ENCODE results near the gene CMTM1.
A peak's percentile ranks its signal among the peaks of the same experiment; 100 is the strongest.

Gene CMTM1

GRCh38 chr16:66566051-66566901 lies at the start of gene CMTM1:
Gene CMTM1, plus strand, starts transcription at chr16:66566439. Its CDS starts 75 bp downstream, at chr16:66566514.
- DNase-seq, result no peak

GRCh38 chr16:66516509-66516807 lies 49.8 kb upstream of the CMTM1 start:
- peak in 1 of 58 donors; percentile 86 for DNase-seq

DNA sequence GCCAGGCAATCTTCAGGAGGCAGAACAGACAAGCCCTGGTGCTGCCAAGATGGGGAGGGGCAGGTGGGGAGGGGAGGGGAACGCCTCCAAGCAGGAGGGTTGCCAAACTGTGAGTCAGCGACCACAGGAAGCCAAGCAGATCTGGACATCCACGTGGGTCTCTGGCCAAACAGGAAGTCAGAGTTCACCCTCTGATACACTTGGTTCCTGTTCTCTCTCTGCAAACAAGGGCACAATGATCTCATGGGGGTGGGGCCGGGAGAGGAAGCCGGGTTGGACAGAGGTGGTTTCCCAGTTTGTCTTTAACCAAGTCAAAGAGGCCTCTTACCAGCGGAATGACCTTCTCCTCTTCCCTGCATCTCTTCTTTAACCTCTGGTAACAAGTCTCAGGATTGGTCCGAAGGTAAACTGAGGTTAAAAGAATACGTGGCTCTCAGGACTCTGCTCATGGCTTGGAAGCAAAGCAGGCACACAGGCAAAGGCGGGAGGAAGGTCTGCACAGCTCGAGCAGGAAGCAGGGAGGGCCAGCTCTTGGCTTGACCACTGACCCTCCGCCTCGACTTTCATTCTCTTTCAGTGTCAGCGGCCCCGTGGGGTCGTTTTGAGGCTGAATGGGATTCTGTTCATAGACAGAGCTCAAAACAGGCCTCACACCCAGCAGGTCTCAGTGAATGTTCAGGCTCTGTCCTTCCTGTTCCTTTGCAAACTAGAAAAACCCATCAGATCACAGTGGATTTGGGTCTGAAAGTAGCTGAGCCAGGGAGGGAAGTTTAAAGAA lies 49.2 kb upstream of the CMTM1 start:
- peak in 57 of 58 donors; percentile 25 to 98 (median 84) for DNase-seq

DNA sequence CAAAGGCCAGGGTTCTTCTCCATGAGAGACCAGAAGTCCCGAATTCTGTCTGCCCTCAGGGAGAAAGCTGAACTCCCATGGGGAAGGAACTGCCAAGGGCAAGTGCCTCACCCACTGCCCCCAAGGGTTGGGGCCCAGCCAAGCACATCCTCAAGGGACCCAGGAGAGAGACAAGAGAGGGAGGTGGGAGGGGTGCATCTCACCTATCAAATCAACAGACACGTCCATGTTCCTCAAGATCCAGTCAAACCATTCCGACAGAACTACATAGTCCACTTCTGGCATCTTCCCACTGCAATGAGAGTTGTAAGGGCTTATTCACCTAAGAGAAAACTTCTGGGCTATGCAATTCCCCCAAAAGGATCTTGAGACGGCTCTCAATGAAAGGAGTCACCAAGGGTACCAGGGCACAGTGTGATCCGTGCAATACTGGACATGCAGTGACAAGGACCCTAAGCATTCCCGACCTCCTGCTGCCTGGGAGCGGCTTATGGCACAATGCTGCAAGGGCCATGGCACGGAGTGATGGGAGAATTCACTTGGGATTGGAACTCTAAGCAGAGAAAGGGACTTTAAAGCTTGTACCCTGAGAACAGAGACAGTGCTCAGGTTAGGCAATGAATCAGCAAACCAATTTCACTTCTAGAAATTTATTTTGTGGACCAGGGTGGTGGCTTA lies 48.5 kb upstream of the CMTM1 start:
- peak in 1 of 58 donors; percentile 57 for DNase-seq

DNA sequence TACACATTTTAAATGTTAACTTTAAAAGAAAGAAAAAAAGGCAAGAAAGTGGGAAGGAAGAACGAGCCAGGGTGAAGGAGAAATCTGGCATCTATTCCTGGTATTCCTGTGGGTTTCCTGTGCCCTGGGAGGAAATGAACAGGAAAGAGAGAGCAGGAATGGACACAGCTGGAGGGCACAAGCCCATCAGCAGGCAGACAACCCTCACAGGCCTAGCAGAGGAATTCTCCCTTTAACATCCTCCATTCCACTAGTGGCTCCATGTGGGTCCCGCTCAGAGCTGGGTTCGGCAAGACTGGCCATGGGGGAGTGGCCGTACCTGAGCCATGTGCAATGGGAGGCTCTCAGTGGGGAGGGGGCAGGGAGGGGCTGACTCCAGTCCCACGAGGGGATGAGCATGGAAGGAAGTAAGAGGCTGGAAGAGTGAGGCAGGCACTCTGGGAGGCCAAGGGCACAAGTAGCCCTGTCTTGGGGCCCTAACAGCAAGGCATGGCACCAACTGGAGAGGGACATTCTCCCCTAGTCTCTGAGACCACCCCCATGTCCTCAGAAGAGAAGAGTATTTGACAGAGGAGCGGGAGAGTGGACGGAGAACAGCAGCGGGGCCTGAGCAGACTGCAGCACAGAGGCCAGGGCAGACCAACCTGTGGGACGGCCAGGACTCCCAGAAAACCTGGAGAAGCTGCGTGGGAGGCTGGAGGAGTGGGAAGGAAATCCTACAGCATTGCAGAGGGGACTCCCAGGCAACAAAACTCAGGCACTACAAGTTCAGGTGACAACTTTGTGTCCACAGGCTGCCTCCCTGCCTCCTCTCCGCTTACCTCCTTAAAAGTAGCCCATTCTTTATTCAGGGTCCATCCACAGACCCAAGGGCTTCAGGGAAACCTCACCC lies 46.5 kb upstream of the CMTM1 start:
- no peak for DNase-seq

DNA sequence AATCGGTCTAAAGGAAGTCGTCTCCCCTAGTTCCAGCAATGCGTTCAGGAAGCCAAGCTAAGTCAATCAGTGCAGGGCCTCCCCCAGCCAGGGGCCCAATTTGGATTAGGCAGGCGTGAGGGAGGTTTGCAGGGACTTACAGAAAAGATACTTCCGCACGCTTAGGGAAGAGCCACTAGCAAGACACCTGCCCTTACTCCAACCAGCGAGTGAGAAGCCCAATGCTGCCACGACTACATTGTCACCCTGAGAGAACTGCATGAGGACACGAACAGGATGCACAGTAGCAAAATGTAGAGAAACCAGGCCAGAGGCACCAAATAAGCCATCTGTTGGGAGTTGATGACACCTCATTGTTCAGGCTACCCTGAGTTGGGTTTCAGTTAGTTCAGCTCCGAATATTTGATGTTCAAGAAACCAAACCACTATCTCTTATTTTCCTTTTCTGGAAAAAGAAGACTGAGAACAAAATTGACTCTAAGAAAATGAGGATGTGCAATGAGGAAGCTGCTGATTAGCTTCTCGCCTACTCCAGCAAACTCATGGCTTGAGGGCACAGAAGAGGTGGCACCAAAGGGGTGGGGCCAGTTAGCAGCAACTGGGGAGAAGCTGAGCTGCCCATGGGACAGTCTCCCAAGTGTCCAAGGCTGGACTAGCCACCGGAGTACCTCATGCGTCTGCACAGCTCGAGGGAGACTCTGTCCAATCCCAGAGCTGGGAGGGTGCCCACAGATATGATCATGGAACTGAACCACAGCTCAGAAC lies 45.7 kb upstream of the CMTM1 start:
- peak in 3 of 58 donors; percentile 19 to 26 (median 26) for DNase-seq

DNA sequence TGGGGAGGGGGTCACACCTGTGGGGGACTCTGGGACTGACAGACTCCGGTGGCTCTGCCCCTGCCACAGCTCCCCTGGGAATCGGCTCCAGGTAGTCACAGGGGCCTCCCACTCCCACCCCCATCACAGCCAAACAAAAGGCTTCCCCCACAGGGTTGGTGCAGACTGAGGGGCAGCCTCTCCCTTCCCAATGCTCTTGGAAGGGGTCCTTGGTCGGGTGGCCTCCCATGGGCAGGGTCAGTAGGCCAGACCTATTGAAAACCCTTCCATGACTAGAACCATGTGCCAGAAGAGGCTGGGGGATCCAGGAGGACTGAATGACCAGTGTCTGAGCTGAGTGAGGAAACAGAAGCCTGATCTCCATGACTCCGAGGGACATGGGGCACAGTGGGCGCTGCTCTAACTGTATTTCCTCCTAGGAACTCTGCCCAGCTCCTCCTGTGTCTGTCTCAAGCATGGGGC lies 45.0 kb upstream of the CMTM1 start:
- DNase-seq, result no peak

DNA sequence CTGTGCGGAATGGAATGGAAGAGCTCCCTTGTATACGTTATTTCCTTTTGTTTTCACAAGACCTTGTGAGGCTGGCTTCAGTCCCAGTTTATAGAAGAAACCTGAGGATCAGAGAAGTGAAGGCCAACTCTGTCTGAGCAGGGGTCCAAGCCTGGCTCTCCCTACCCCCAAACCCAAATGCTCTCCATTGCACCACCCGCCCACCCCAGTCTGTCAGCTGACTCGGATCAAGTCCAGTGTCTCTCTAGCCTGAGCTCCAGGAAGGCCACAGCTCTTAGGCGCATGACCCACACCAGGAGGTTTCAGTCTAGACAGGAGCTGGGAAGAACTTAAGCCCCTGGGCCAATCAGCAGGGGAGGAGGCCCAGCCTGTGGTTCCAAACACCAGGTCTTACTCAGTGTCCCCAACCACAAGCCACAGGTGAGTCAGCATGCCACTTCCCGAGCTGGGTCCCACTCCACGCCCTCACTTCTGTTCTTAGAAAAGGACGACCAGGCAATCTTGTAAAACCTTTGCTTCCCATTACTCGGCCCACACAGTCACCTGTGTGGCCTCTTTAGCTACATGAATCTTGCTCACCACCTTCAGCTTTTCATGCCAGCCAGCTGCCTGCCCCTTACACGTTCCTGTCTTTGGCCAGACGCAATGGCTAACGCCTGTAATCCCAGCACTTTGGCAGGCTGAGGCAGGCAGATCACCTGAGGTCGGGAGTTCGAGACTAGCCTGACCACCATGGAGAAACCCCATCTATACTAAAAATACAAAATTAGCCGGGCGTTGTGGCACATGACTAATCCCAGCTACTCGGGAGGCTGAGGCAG lies 44.1 kb upstream of the CMTM1 start:
- DNase-seq, result peak in 1 of 58 donors; percentile 22

GRCh38 chr16:66522816-66523590 lies 43.2 kb upstream of the CMTM1 start:
- DNase-seq, result no peak

DNA sequence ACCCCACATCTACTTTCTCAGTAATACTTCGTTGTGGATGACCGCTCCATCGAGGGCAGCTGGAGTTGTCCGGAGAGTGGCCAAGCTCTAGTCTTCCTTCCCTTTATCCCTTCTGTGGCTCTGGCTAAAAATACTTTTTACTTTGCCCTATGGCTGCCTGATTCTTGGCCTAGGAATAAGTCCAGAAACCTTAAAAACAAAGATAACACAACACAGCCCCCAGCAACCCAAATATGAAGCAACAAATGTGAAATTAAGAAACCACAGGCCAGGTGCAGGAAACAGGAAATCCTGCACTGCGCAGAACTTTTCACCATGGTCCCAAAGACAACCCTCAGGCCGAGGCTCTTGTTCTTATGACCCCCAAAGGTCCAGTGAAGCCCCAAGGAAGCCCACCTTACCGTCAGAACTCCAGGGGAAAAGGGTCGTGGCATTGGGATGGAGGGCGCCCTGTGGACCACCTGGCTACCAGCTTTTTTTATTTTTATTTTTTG lies 42.3 kb upstream of the CMTM1 start:
- DNase-seq, result no peak

- DNase-seq, result peak in 17 of 58 donors; percentile 20 to 71 (median 35)
Observed at GRCh38 chr16:66524601-66525164, 41.6 kb upstream of the CMTM1 start.

DNA sequence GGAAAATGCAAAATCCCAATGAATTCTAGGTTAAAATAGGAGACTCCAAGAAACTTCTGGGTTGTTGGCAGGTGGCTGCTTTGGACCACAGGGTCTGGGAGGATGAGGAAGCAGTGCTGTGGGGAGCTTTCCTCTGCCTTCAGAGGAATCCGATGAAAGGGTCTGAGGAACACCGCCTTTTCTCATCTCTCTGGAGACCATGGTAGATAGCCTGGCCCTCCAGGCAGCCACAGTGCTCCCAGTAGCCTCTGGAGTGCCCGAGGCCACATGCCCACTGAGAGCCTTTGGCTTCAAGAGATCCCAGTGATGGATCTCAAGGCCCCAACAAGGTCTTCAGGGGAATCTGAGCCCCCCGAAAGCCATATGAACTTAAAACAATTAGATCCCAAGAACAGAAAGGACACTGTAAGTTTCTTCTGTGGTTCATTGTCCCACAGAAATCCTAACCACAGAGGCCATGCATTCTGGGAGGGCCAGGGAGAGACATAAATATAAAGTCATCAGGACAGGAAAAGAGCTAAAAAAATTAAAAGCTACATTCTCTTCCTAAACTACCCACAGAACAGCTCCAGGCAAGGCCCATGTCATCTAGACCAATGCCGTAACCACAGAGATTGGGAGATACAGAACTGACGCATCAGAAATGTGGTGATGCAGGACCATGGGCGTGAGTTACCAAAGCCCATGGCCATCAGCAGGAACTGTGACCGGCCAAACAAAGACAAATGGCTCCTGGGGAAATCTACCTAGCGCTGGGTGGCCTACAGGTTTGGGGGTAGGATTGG lies 40.7 kb upstream of the CMTM1 start:
- no peak for DNase-seq

DNA sequence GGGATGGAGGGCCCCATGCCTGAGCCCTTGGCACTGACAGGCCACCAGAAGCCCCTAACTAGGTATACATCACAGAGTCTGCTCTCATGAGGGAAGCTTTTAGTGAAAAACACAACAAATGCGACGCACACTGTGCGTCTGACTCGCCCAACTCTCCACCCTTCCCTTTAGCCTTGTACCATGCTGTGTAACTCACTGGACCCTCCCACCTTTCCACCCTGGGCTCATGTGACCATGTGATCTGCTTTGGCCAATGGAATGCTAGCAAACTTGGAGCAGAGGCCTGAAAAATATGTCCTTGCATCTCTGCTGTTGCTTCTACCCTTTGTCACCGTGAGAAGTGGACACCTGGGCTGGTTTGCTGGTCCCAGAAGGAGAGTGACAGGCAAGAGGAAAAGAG lies 37.9 kb upstream of the CMTM1 start:
- DNase-seq, result no peak

DNA sequence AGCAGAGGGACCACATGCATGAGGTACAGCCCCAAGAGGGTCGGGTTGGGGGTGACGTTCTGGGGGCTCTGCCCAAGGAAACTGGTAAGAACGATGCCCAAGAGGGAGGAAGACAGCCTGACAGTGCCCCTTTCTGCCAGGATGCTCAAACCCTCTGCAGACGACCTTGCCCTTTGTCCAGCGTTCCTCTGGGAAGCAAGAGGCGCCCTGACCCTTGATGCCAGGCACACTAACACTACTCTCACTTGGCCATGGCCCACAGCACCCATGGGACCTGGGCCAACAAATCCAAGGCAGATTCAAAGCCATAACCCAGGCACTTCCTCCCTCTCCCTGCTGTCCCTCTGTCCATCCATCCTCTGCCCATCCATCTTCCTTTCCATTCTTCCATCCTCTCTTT lies 36.8 kb upstream of the CMTM1 start:
- DNase-seq, result no peak

GRCh38 chr16:66534376-66534799 lies 31.9 kb upstream of the CMTM1 start:
- no peak for DNase-seq

- DNase-seq, result no peak
Observed at GRCh38 chr16:66536525-66536924, 29.7 kb upstream of the CMTM1 start.

GRCh38 chr16:66537236-66537635 lies 29.0 kb upstream of the CMTM1 start:
- no peak for DNase-seq

All from anterior cingulate cortex (tissue), 58 donors.